GM12873 (cell line): ENCODE measurements around the gene CHMP2B.

Source experiments
- TF ChIP-seq, protein P1 (sequence below): IDR thresholded peaks from 2 replicates; pipeline ENCODE4 v1.5.1; 2012; ENCODE audit warnings: low read depth, mild to moderate bottlenecking, moderate library complexity, low read length, control low read depth; ENCODE audit not compliant: insufficient read depth; ENCODE audit errors: missing control alignments

The CHMP2B gene

GRCh38 chr3:87276484-87276883 is 49.4 kb downstream of the CHMP2B start, which contains the start of gene POU1F1:
Gene POU1F1 (minus strand): TSS chr3:87276584. CDS start chr3:87276462, 122 bp downstream.
- TF ChIP-seq, protein P1, sequence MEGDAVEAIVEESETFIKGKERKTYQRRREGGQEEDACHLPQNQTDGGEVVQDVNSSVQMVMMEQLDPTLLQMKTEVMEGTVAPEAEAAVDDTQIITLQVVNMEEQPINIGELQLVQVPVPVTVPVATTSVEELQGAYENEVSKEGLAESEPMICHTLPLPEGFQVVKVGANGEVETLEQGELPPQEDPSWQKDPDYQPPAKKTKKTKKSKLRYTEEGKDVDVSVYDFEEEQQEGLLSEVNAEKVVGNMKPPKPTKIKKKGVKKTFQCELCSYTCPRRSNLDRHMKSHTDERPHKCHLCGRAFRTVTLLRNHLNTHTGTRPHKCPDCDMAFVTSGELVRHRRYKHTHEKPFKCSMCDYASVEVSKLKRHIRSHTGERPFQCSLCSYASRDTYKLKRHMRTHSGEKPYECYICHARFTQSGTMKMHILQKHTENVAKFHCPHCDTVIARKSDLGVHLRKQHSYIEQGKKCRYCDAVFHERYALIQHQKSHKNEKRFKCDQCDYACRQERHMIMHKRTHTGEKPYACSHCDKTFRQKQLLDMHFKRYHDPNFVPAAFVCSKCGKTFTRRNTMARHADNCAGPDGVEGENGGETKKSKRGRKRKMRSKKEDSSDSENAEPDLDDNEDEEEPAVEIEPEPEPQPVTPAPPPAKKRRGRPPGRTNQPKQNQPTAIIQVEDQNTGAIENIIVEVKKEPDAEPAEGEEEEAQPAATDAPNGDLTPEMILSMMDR = no peak

DNA sequence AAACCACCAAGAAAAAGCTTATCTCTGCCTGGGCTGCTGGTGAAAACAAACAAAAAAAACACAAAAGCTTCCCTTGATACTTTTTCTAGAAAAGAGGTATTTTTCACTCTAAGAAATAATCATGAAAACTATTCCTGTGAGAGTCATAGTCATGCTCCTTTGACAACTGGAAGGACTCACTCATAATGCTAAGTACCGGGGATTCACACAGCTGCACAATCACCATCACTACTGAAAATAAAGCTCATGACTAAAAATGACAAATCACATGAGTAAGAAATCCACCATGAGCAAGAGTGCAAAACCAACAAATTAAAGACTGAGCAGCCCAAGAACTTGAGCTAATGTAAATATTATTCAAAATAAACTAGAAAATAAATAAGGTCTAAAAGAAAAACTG is 59.9 kb downstream of the CHMP2B start:
- TF ChIP-seq, protein P1 = no peak

DNA sequence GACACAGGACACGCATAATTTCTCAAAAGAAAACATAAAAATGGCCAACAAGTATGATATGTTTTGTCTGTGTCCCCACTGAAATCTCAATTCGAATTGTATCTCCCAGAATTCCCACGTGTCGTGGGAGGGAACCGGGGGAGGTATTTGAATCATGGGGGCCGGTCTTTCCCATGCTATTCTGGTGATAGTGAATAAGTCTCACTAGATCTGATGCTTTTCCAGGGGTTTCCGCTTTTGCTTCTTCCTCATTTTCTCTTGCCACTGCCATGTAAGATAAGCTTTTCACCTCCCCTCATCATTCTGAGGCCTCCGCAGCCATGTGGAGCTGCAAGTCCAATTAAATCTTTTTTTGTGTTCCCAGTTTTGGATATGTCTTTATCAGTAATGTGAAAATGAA is 61.3 kb downstream of the CHMP2B start:
- TF ChIP-seq, protein P1 = no peak

- TF ChIP-seq, protein P1 = peak; percentile 50
Observed at GRCh38 chr3:87298111-87298718, 71.1 kb downstream of the CHMP2B start.
